ENCODE measurements around the gene RPS10. TPM values are rescaled to one million over a fixed set of nuclear protein-coding genes. Genes with fewer than 3 reads are reported as not detected.

The RPS10 gene
- polyA plus RNA-seq, 1 donor (not counting 4 experiments of a cell fraction or from before 2014, with no cell fraction given), result 2,818 TPM

- dilution Hi-C loops (cut with MboI; ENCODE audit: extremely low pct_ligation_motif_present, low sequenced_read_pairs), result no loop called here
- H3K27ac ChIP-seq (ENCODE audit: control insufficient read depth, insufficient read depth, low read length), result no peak overlapping the region
- no peak overlapping the region for H3K9ac ChIP-seq (ENCODE audit: control insufficient read depth, extremely low read depth, insufficient read depth, low read length)
- H3K4me3 ChIP-seq (ENCODE audit: control insufficient read depth in 2 of 3, extremely low read depth in 1 of 3, insufficient read depth in 2 of 3, low read depth in 1 of 3, low read length in 3 of 3), result no peak overlapping the region
- H3K27me3 ChIP-seq (ENCODE audit: control insufficient read depth, extremely low read depth, insufficient read depth, low read length), result no peaks in the 10 kb centered on the region
- no peaks in the 10 kb centered on the region for H3K36me3 ChIP-seq (ENCODE audit: control insufficient read depth in 2 of 2, extremely low read depth in 1 of 2, insufficient read depth in 2 of 2, low read length in 2 of 2)
- H2AFZ ChIP-seq (ENCODE audit: control insufficient read depth, low read length), result no peak overlapping the region
- no peak for FAIRE-seq
- peaks cover 6% of the 10 kb centered on the region for H3K9me1 ChIP-seq (ENCODE audit: control insufficient read depth, extremely low read depth, insufficient read depth, low read length)
- H3K79me2 ChIP-seq (ENCODE audit: control insufficient read depth, insufficient read depth, low read length), result peaks cover 75% of the 10 kb centered on the region
- no peak overlapping the region for H3K4me2 ChIP-seq (ENCODE audit: control insufficient read depth, extremely low read depth, insufficient read depth, low read depth, low read length)
- H4K20me1 ChIP-seq (ENCODE audit: control insufficient read depth, extremely low read depth, insufficient read depth, low read length), result peaks cover 13% of the 10 kb centered on the region
- H3K4me1 ChIP-seq (ENCODE audit: control insufficient read depth, extremely low read depth, insufficient read depth, low read length), result no peaks in the 10 kb centered on the region
- no peak for DNase-seq (ENCODE audit: low read depth, low spot score)
- no peaks in the 10 kb centered on the region for H3K9me3 ChIP-seq (ENCODE audit: control insufficient read depth, low read depth, low read length)
- TF ChIP-seq CTCF (optimal IDR thresholded peaks at IDR 0.05 in 1 of 3, IDR thresholded peaks at IDR 0.05 in 1 of 3, conservative IDR thresholded peaks at IDR 0.05 in 1 of 3; ENCODE audit: extremely low read depth in 1 of 3, insufficient read depth in 2 of 3, low read length in 3 of 3) (no peak), EZH2 (IDR thresholded peaks at IDR 0.05; ENCODE audit: low read length) (no peak)
These were observed 51.4 kb downstream of the RPS10 start for GRCh38 chr6:34374508-34374907.

GRCh38 chr6:34374069-34374468, 51.8 kb downstream of the RPS10 start:
- Histone ChIP-seq H3K36me3 (ENCODE audit: control insufficient read depth in 2 of 2, extremely low read depth in 1 of 2, insufficient read depth in 2 of 2, low read length in 2 of 2) (no peaks in the 10 kb centered on the region), H2AFZ (ENCODE audit: control insufficient read depth, low read length) (no peak overlapping the region), H3K27ac (ENCODE audit: control insufficient read depth, insufficient read depth, low read length) (no peak overlapping the region), H3K79me2 (ENCODE audit: control insufficient read depth, insufficient read depth, low read length) (peaks cover 75% of the 10 kb centered on the region), H3K4me2 (ENCODE audit: control insufficient read depth, extremely low read depth, insufficient read depth, low read depth, low read length) (no peak overlapping the region), H3K9me3 (ENCODE audit: control insufficient read depth, low read depth, low read length) (no peaks in the 10 kb centered on the region), H4K20me1 (ENCODE audit: control insufficient read depth, extremely low read depth, insufficient read depth, low read length) (peaks cover 13% of the 10 kb centered on the region), H3K9me1 (ENCODE audit: control insufficient read depth, extremely low read depth, insufficient read depth, low read length) (peaks cover 6% of the 10 kb centered on the region), H3K4me1 (ENCODE audit: control insufficient read depth, extremely low read depth, insufficient read depth, low read length) (no peaks in the 10 kb centered on the region), H3K4me3 (ENCODE audit: control insufficient read depth in 2 of 3, extremely low read depth in 1 of 3, insufficient read depth in 2 of 3, low read depth in 1 of 3, low read length in 3 of 3) (no peak overlapping the region), H3K27me3 (ENCODE audit: control insufficient read depth, extremely low read depth, insufficient read depth, low read length) (no peaks in the 10 kb centered on the region), H3K9ac (ENCODE audit: control insufficient read depth, extremely low read depth, insufficient read depth, low read length) (no peak overlapping the region)
- DNase-seq (ENCODE audit: low read depth, low spot score), result no peak
- TF ChIP-seq CTCF (optimal IDR thresholded peaks at IDR 0.05 in 1 of 3, IDR thresholded peaks at IDR 0.05 in 1 of 3, conservative IDR thresholded peaks at IDR 0.05 in 1 of 3; ENCODE audit: extremely low read depth in 1 of 3, insufficient read depth in 2 of 3, low read length in 3 of 3) (no peak), EZH2 (IDR thresholded peaks at IDR 0.05; ENCODE audit: low read length) (no peak)
- FAIRE-seq, result no peak
- dilution Hi-C loops (cut with MboI; ENCODE audit: extremely low pct_ligation_motif_present, low sequenced_read_pairs), result no loop called here

All from keratinocyte (primary cell).